ENCODE measurements around the gene SIGLEC7. TPM values are rescaled to one million over a fixed set of nuclear protein-coding genes. Genes with fewer than 3 reads are reported as not detected.

Gene SIGLEC7
- total and polyA plus RNA-seq, 3 donors from 2014 or later = 0.79 to 2.0 (median 1.2) TPM

DNA sequence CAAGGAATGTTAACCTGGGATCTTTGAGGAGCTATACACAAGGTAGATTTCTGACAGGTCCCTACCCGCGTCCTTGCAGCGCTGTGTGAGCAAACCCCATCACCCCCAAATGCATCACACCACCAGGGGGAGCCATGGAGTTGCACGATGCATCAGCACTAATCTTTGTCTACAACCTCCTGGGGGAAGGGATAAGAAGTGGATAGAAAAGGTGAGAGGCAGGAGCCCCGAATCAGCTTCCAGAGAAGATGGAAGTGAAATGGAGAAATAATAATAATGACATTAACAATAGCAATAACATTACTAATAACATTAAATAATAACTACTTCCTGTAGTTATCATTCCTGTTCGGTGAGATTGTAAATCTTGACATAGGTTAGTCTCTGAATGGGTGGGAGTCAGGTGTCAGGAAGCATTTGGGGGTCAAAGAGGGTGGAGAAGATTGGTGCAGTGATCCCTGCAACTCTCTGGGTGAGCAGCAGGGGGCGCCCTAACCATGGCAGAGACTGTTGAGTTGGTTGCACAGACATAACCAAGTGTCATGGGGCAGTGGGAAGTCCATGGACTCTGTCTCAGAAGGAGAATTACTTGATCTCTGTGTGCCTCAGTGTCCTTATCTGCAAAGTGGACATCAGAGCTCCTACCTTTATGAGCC is 16.5 kb downstream of the SIGLEC7 start:
- intact Hi-C loops (cut with DNase I; ENCODE audit: low total_unique reads) = no loop called here
- H3K4me1 ChIP-seq = peaks cover 9% of the 10 kb centered on the region
- H3K4me3 ChIP-seq = no peak overlapping the region
- no peak for TF ChIP-seq POLR2A (IDR thresholded peaks at IDR 0.05)
- TF ChIP-seq, protein P1, sequence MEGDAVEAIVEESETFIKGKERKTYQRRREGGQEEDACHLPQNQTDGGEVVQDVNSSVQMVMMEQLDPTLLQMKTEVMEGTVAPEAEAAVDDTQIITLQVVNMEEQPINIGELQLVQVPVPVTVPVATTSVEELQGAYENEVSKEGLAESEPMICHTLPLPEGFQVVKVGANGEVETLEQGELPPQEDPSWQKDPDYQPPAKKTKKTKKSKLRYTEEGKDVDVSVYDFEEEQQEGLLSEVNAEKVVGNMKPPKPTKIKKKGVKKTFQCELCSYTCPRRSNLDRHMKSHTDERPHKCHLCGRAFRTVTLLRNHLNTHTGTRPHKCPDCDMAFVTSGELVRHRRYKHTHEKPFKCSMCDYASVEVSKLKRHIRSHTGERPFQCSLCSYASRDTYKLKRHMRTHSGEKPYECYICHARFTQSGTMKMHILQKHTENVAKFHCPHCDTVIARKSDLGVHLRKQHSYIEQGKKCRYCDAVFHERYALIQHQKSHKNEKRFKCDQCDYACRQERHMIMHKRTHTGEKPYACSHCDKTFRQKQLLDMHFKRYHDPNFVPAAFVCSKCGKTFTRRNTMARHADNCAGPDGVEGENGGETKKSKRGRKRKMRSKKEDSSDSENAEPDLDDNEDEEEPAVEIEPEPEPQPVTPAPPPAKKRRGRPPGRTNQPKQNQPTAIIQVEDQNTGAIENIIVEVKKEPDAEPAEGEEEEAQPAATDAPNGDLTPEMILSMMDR (IDR thresholded peaks at IDR 0.05) = peak; percentile 46 to 77 (median 51)
- no peaks in the 10 kb centered on the region for H3K27me3 ChIP-seq
- no peak overlapping the region for H3K27ac ChIP-seq
- WGBS, 2 donors = 51 to 62% methylated on average over 6 to 7 of the region's 7 CpGs
- H3K9me3 ChIP-seq = no peaks in the 10 kb centered on the region
- DNase-seq = peak; percentile 71
- H3K36me3 ChIP-seq (ENCODE audit: low read depth, missing control alignments) = no peaks in the 10 kb centered on the region

DNA sequence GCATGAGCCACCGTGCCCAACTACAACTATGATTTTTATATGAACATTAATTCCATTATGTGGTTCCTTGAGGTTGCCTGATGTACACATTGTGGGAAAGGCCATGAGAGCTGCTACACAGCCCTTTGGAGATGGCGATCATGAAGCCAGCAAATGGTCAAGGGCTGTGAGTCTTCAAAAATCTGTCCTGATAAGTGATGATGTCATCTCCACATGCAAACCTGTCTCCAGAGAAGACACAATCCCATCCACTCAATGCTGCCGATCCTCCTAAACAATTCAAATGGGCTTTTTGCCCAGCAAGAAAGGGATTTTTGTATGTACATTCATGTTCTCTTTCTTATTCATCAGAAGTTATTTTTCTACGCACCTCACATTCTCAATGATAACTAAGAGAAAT is 17.6 kb downstream of the SIGLEC7 start:
- H3K9me3 ChIP-seq = no peaks in the 10 kb centered on the region
- TF ChIP-seq, protein P1 (IDR thresholded peaks at IDR 0.05) = no peak
- no peak for TF ChIP-seq POLR2A (IDR thresholded peaks at IDR 0.05)
- no peaks in the 10 kb centered on the region for H3K27me3 ChIP-seq
- peaks cover 9% of the 10 kb centered on the region for H3K4me1 ChIP-seq
- no peak for DNase-seq
- no peaks in the 10 kb centered on the region for H3K36me3 ChIP-seq (ENCODE audit: low read depth, missing control alignments)
- intact Hi-C loops (cut with DNase I; ENCODE audit: low total_unique reads) = no loop called here
- WGBS, 2 donors = 92 to 100% methylated on average over 4 of the region's 4 CpGs
- H3K4me3 ChIP-seq = no peak overlapping the region
- H3K27ac ChIP-seq = no peak overlapping the region

DNA sequence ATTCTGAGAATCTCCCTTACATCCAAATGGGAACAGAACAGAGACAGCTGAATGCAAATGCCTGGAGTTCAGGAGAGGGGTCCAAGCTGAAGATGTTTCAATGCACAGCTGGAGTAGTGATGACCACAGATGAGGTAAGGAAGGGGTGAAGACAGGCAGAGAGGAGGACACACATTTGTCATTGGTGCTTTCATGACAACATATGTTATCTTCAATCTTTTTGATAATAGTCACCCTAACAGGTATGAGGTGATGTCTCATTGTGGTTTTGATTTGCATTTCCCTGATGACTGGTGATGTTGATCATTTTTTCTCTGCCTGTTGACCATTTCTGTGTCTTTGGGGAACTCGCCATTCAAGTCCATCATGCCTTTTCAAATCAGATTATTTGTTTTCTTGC is 19.2 kb downstream of the SIGLEC7 start:
- intact Hi-C loops (cut with DNase I; ENCODE audit: low total_unique reads) = no loop called here
- Histone ChIP-seq H3K4me3 (no peak overlapping the region), H3K9me3 (no peaks in the 10 kb centered on the region), H3K27ac (no peak overlapping the region), H3K4me1 (peaks cover 9% of the 10 kb centered on the region), H3K36me3 (ENCODE audit: low read depth, missing control alignments) (no peaks in the 10 kb centered on the region), H3K27me3 (no peaks in the 10 kb centered on the region)
- TF ChIP-seq, protein P1 (IDR thresholded peaks at IDR 0.05) = no peak
- TF ChIP-seq POLR2A (IDR thresholded peaks at IDR 0.05) = no peak
- WGBS, 2 donors = 84 to 96% methylated on average over 1 of the region's 1 CpG
- no peak for DNase-seq

DNA sequence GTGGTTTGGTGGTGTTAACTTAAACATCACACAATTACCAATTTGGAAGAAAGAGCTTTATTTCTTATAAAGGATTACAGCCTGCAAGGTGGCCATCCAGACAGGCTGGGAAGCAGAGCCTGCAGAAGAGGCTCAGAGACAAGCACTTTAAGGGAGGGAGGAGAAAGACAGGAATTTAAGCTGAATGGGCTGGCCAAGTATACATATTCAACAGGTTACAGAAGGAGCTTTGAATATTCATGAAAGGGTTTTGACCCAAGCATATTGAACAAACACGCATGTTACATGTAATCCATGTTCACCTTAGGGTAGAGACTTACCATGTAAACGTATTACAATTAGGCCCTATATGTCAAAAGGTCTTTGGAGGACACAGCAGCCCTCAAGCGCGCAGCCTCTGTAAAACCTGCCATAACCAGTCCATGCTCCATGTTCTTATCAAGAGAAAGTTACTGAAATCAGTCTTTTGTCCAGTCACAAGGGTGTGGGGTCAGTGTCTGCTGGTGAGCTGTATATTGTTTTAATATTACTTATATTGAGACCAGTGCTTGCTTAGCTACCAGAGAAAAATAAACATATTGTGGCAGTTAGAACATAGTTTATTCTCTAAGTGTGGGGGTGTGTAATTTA is 19.9 kb downstream of the SIGLEC7 start:
- Histone ChIP-seq H3K9me3 (no peaks in the 10 kb centered on the region), H3K27me3 (no peaks in the 10 kb centered on the region), H3K27ac (no peak overlapping the region), H3K4me1 (peaks cover 10% of the 10 kb centered on the region), H3K4me3 (no peak overlapping the region), H3K36me3 (ENCODE audit: low read depth, missing control alignments) (no peaks in the 10 kb centered on the region)
- TF ChIP-seq, protein P1 (IDR thresholded peaks at IDR 0.05) = no peak
- TF ChIP-seq POLR2A (IDR thresholded peaks at IDR 0.05) = no peak
- intact Hi-C loops (cut with DNase I; ENCODE audit: low total_unique reads) = no loop called here
- DNase-seq = no peak
- 90 to 96% methylated on average over 4 of the region's 4 CpGs for WGBS, 2 donors
